Prostate gland (tissue), 2 donors: ENCODE measurements around the gene PLEKHA7.
"Not testable (repeated sequence)": the region's sequence is repeated elsewhere in the genome, so short reads cannot be mapped to it uniquely, and the experiment has no call there.

Source experiments
- POLR2AphosphoS5 ChIP-seq: sonication (generic); formaldehyde crosslinking; IDR thresholded peaks from one replicate; pipeline ENCODE4 v1.6.1; 2017; ENCODE audit warnings: antibody characterized with exemption
- TF ChIP-seq, protein P1 (sequence below), 4 experiments: fragments of 200-600 bp in 2 of 4; fragments of 450-650 bp in 2 of 4; sonication (generic) in 2 of 4; IDR thresholded peaks; 1 replicate in 3 of 4; 2 replicates in 1 of 4; pipeline ENCODE4 v1.5.1; 2016 to 2019; ENCODE audit warnings: antibody characterized with exemption in 4 of 4, mild to moderate bottlenecking in 2 of 4, moderate library complexity in 2 of 4

DNA sequence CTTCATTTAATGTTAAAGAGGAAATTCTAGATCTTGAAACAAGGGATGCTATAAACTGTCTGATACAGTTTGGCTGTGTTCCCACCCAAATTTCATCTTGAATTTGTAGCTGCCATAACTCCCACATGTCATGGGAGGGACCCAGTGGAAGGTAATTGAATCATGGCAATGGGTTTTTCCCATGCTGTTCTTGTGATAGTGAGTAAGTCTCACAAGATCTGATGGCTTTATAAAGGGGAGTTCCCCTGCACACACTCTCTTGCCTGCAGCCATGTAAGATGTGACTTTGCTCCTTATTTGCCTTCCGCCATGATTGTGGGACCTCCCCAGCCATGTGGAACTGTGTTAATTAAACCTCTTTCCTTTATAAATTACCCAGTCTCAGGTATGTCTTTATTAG, 149.8 kb downstream of the PLEKHA7 start:
- TF ChIP-seq, protein P1, sequence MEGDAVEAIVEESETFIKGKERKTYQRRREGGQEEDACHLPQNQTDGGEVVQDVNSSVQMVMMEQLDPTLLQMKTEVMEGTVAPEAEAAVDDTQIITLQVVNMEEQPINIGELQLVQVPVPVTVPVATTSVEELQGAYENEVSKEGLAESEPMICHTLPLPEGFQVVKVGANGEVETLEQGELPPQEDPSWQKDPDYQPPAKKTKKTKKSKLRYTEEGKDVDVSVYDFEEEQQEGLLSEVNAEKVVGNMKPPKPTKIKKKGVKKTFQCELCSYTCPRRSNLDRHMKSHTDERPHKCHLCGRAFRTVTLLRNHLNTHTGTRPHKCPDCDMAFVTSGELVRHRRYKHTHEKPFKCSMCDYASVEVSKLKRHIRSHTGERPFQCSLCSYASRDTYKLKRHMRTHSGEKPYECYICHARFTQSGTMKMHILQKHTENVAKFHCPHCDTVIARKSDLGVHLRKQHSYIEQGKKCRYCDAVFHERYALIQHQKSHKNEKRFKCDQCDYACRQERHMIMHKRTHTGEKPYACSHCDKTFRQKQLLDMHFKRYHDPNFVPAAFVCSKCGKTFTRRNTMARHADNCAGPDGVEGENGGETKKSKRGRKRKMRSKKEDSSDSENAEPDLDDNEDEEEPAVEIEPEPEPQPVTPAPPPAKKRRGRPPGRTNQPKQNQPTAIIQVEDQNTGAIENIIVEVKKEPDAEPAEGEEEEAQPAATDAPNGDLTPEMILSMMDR (IDR thresholded peaks at IDR 0.05) = not testable (repeated sequence)
- TF ChIP-seq POLR2AphosphoS5 = not testable (repeated sequence)
